GM12801 (cell line): ENCODE results near the gene RHOF.

Experiments used
- CTCF ChIP-seq: IDR thresholded peaks from one replicate; pipeline ENCODE4 v1.5.1; 2011; ENCODE audit warnings: control low read depth; ENCODE audit not compliant: insufficient read length; ENCODE audit errors: extremely low read depth

RHOF gene

GRCh38 chr12:121783766-121784165 lies 9.7 kb downstream of the RHOF start:
- TF ChIP-seq CTCF, result no peak

- no peak for TF ChIP-seq CTCF
Observed at GRCh38 chr12:121781998-121782979, 11.2 kb downstream of the RHOF start.

- TF ChIP-seq CTCF, result no peak
Observed at GRCh38 chr12:121781484-121781997, 11.9 kb downstream of the RHOF start.

GRCh38 chr12:121780429-121780828 lies 13.1 kb downstream of the RHOF start:
- TF ChIP-seq CTCF, result no peak

GRCh38 chr12:121779422-121779895 lies 14.0 kb downstream of the RHOF start:
- no peak for TF ChIP-seq CTCF

GRCh38 chr12:121778567-121779421 lies 14.7 kb downstream of the RHOF start:
- TF ChIP-seq CTCF, result no peak
